H1 (cell line): Measurements from ENCODE around the gene HS6ST1. TPM values are rescaled to one million over a fixed set of nuclear protein-coding genes. Genes with fewer than 3 reads are reported as not detected.

ENCODE experiments used
- CTCF ChIA-PET: fragments of 300-600 bp; sonication (Branson Sonifier 250); formaldehyde crosslinking; loops from one replicate; lab custom pipeline; 2021; ENCODE audit not compliant: partially characterized antibody; lab: Charles Lee
- POLR2A ChIA-PET: fragments of 300-600 bp; sonication (Branson Sonifier 250); formaldehyde crosslinking; loops from one replicate; lab custom pipeline; 2021; ENCODE audit warnings: inconsistent platforms; ENCODE audit not compliant: partially characterized antibody; lab: Charles Lee
- DNase-seq, 2 experiments: peaks; one replicate each; pipeline versions ENCODE4 v3.0.0 to v3.0.0-alpha.2; 2010 to 2022; ENCODE audit warnings: low spot score in 2 of 2, low read depth in 1 of 2, mixed read lengths in 1 of 2
- FAIRE-seq: peaks from 2 replicates; lab custom pipeline; 2011; peaks lifted over from hg19 to GRCh38; lab: Jason Lieb, UNC
- H2AFZ ChIP-seq: 2 replicates; pipeline ENCODE4 v1.8.1; 2012; ENCODE audit warnings: low read length, inconsistent platforms
- H2AK5ac ChIP-seq: 2 replicates; pipeline ENCODE4 v1.6.1; 2013; ENCODE audit warnings: low read depth, low read length
- H2BK120ac ChIP-seq: replicated peaks from 2 replicates; pipeline ENCODE3; 2013; ENCODE audit warnings: low read depth, low read length, inconsistent platforms
- H2BK12ac ChIP-seq: 2 replicates; pipeline ENCODE4 v1.6.1; 2013; ENCODE audit warnings: low read depth, low read length
- H2BK15ac ChIP-seq: 2 replicates; pipeline ENCODE4 v1.6.1; 2013; ENCODE audit warnings: low read length
- H2BK20ac ChIP-seq: 2 replicates; pipeline ENCODE4 v1.6.1; 2013; ENCODE audit warnings: low read length
- H2BK5ac ChIP-seq: 2 replicates; pipeline ENCODE4 v1.6.1; 2013; ENCODE audit warnings: low read depth, low read length
- H3K14ac ChIP-seq: 2 replicates; pipeline ENCODE4 v1.6.1; 2013; ENCODE audit warnings: inconsistent platforms; ENCODE audit not compliant: insufficient read length
- H3K18ac ChIP-seq: 2 replicates; pipeline ENCODE4 v1.6.1; 2013; ENCODE audit warnings: low read length; ENCODE audit errors: extremely low read depth
- H3K23ac ChIP-seq: 2 replicates; pipeline ENCODE4 v1.6.1; 2013; ENCODE audit warnings: inconsistent platforms; ENCODE audit not compliant: insufficient read length
- H3K23me2 ChIP-seq: 2 replicates; pipeline ENCODE4 v1.6.1; 2013; ENCODE audit warnings: low read depth, low read length
- H3K27ac ChIP-seq: 2 replicates; pipeline ENCODE4 v1.6.1; 2011; ENCODE audit warnings: low read depth, low read length, inconsistent platforms
- H3K27me3 ChIP-seq, 4 experiments: replicated peaks in 1 of 4; 1 replicate in 1 of 4; 2 replicates in 3 of 4; pipeline versions ENCODE4 v1.6.1 to v1.8.1; 2011 to 2013; ENCODE audit warnings: low read length in 3 of 4, mild to moderate bottlenecking in 3 of 4, inconsistent platforms in 2 of 4, mixed read lengths in 2 of 4, moderate library complexity in 1 of 4; ENCODE audit not compliant: control insufficient read depth in 3 of 4, insufficient read depth in 3 of 4; ENCODE audit errors: extremely low read depth in 1 of 4
- H3K36me3 ChIP-seq, 4 experiments: 2 replicates each; pipeline versions ENCODE4 v1.6.1 to v1.8.1; 2011 to 2013; ENCODE audit warnings: mild to moderate bottlenecking in 4 of 4, low read length in 3 of 4, moderate library complexity in 2 of 4, control low read depth in 1 of 4, inconsistent platforms in 1 of 4; ENCODE audit not compliant: insufficient read depth in 4 of 4, control insufficient read depth in 2 of 4
- H3K4ac ChIP-seq: replicated peaks from 2 replicates; pipeline ENCODE3; 2013; ENCODE audit warnings: low read length, low read depth, mixed read lengths, inconsistent platforms; ENCODE audit not compliant: insufficient read length
- H3K4me1 ChIP-seq, 4 experiments: replicated peaks in 1 of 4; 1 replicate in 1 of 4; 2 replicates in 3 of 4; pipeline versions ENCODE4 v1.6.1 to v1.8.1; 2011 to 2013; ENCODE audit warnings: low read length in 3 of 4, inconsistent platforms in 2 of 4, mixed read lengths in 1 of 4; ENCODE audit not compliant: insufficient read depth in 4 of 4, control insufficient read depth in 3 of 4
- H3K4me2 ChIP-seq, 2 experiments: 2 replicates each; pipeline versions ENCODE4 v1.6.1 to v1.8.1; 2011 to 2013; ENCODE audit warnings: low read depth in 2 of 2, low read length in 2 of 2, control low read depth in 1 of 2, inconsistent platforms in 1 of 2, mild to moderate bottlenecking in 1 of 2; ENCODE audit not compliant: insufficient read depth in 1 of 2
- H3K4me3 ChIP-seq, 4 experiments: fragments of 200-600, 300-600 bp in 1 of 4; sonication (generic), shearing (Covaris generic), sonication (Bioruptor Twin) in 1 of 4; 2 replicates each; pipeline versions ENCODE4 v1.5.1 to v1.8.1; 2011 to 2016; ENCODE audit warnings: low read length in 4 of 4, low read depth in 3 of 4, control low read depth in 2 of 4, inconsistent platforms in 2 of 4, mild to moderate bottlenecking in 2 of 4, mixed read lengths in 1 of 4, moderate library complexity in 1 of 4; ENCODE audit not compliant: insufficient read depth in 2 of 4; ENCODE audit errors: extremely low read depth in 1 of 4
- H3K56ac ChIP-seq: replicated peaks from 2 replicates; pipeline ENCODE3; 2013; ENCODE audit warnings: low read depth, mild to moderate bottlenecking, mixed read lengths, low read length, inconsistent platforms; ENCODE audit not compliant: insufficient read length
- H3K79me1 ChIP-seq: 2 replicates; pipeline ENCODE4 v1.6.1; 2013; ENCODE audit warnings: low read depth, low read length, control low read depth
- H3K79me2 ChIP-seq, 2 experiments: 2 replicates each; pipeline versions ENCODE4 v1.6.1 to v1.8.1; 2012 to 2013; ENCODE audit warnings: low read length in 2 of 2, mild to moderate bottlenecking in 2 of 2, inconsistent platforms in 1 of 2; ENCODE audit not compliant: insufficient read depth in 2 of 2, control insufficient read depth in 1 of 2
- H3K9ac ChIP-seq, 4 experiments: replicated peaks in 1 of 4; 1 replicate in 1 of 4; 2 replicates in 3 of 4; pipeline versions ENCODE4 v1.6.1 to v1.8.1; 2011 to 2013; ENCODE audit warnings: low read depth in 3 of 4, low read length in 3 of 4, control low read depth in 2 of 4, mild to moderate bottlenecking in 2 of 4, moderate library complexity in 2 of 4, inconsistent platforms in 1 of 4; ENCODE audit errors: extremely low read depth in 1 of 4
- H3K9me3 ChIP-seq, 2 experiments: 2 replicates each; pipeline versions ENCODE4 v1.6.1 to v1.8.1; 2012 to 2013; ENCODE audit warnings: mild to moderate bottlenecking in 2 of 2, moderate library complexity in 2 of 2, control low read depth in 1 of 2, inconsistent platforms in 1 of 2, low read depth in 1 of 2, low read length in 1 of 2, mixed read lengths in 1 of 2; ENCODE audit not compliant: insufficient read depth in 2 of 2
- H4K20me1 ChIP-seq, 2 experiments: replicated peaks in 1 of 2; 2 replicates each; pipeline versions ENCODE3 to v1.8.1; 2011 to 2013; ENCODE audit warnings: inconsistent platforms in 2 of 2, low read length in 2 of 2, mild to moderate bottlenecking in 1 of 2; ENCODE audit not compliant: insufficient read depth in 2 of 2, control insufficient read depth in 1 of 2
- H4K5ac ChIP-seq: 2 replicates; pipeline ENCODE4 v1.6.1; 2013; ENCODE audit warnings: low read length, low read depth, mixed read lengths, inconsistent platforms; ENCODE audit not compliant: insufficient read length
- H4K8ac ChIP-seq: 2 replicates; pipeline ENCODE4 v1.8.0; 2013; ENCODE audit warnings: mild to moderate bottlenecking, moderate library complexity, low read length, inconsistent platforms; ENCODE audit not compliant: insufficient read depth; ENCODE audit errors: extremely low read depth
- H4K91ac ChIP-seq: replicated peaks from 2 replicates; pipeline ENCODE3; 2013; ENCODE audit warnings: low read length, mixed read lengths, inconsistent platforms; ENCODE audit not compliant: insufficient read length
- E2F6 ChIP-seq: IDR thresholded peaks from 2 replicates; pipeline ENCODE4 v1.6.1; 2012; ENCODE audit warnings: inconsistent platforms
- POU5F1 ChIP-seq: IDR thresholded peaks from 2 replicates; pipeline ENCODE4 v1.6.1; 2011; ENCODE audit warnings: low read depth, mild to moderate bottlenecking, low read length, moderate library complexity
- SIN3A ChIP-seq, 2 experiments: IDR thresholded peaks in 1 of 2; conservative IDR thresholded peaks in 1 of 2; 2 replicates each; pipeline ENCODE4 v1.6.1; 2011 to 2012; ENCODE audit warnings: low read length in 2 of 2, improper control_type of control experiment in 1 of 2, low read depth in 1 of 2, mild to moderate bottlenecking in 1 of 2
- WGBS, 2 experiments: shearing (Covaris generic) in 1 of 2; methylation state at CpG; one replicate each; pipeline versions ENCODE4 v1.1.6 to v1.1.7; 2013 to 2015; ENCODE audit warnings: low lambda C conversion rate in 2 of 2, mixed read lengths in 2 of 2, inconsistent platforms in 1 of 2, low coverage in 1 of 2, missing lambda C conversion rate in 1 of 2; ENCODE audit not compliant: insufficient replicate concordance in 2 of 2, insufficient coverage in 1 of 2, insufficient read length in 1 of 2; ENCODE audit errors: extremely low coverage in 1 of 2, missing lambda C conversion rate in 1 of 2; 5-methylcytosine and 5-hydroxymethylcytosine counted together
- polyA plus RNA-seq, 7 experiments: library from polyadenylated mRNA; depleted of rRNA in 3 of 7; stranded (reverse) in 5 of 7; unstranded in 2 of 7; fragments of >200 nt in 5 of 7; fragments of 200-250 nt in 2 of 7; gene quantifications; 1 replicate in 5 of 7; 2 replicates in 1 of 7; 4 replicates in 1 of 7; pipeline versions ENCODE4 v1.2.1 to v1.2.3, GENCODE V29; 2011 to 2013; ENCODE audit warnings: missing spikeins in 2 of 7, mixed read lengths in 2 of 7
- total RNA-seq: library from RNA; stranded (reverse); fragmentation: NEBNext Ultra II Directional; extraction: Animal tissue kit (Norgen Biotek cat#: 25700); gene quantifications from 2 replicates; pipeline ENCODE4 v1.2.1, GENCODE V29; 2021

The HS6ST1 gene
- total and polyA plus RNA-seq, 2 of the 8 experiments (the other 6 are each of a cell fraction or from before 2014, with no cell fraction given): 37.4 to 74.6 TPM

GRCh38 chr2:128315122-128315828 is 3.4 kb downstream of the HS6ST1 start:
- Histone ChIP-seq H4K91ac (no peak overlapping the region), H3K4ac (no peak overlapping the region), H3K18ac (no peak overlapping the region), H3K9ac (no peak overlapping the region), H3K9me3 (no peaks in the 10 kb centered on the region), H3K4me1 (peaks cover 4 to 38% (median 23%) of the 10 kb centered on the region in 4 experiments), H2BK12ac (no peak overlapping the region), H3K14ac (no peak overlapping the region), H3K23ac (no peak overlapping the region), H3K27ac (no peak overlapping the region), H4K20me1 (peaks cover 52 to 68% of the 10 kb centered on the region in 2 experiments), H3K56ac (no peak overlapping the region), H3K4me2 (peak overlapping the region; percentile 83 to 95; a peak in 3 of 4 replicates), H2AFZ (no peak overlapping the region), H2BK20ac (no peak overlapping the region), H2BK15ac (no peak overlapping the region), H2AK5ac (no peak overlapping the region), H4K8ac (no peak overlapping the region; the same call in 1 of the 2 replicates), H3K36me3 (peaks cover 0 to 11% (median 0%) of the 10 kb centered on the region in 4 experiments; a peak in 2 of 8 replicates), H2BK5ac (no peak overlapping the region), H4K5ac (no peak overlapping the region), H3K27me3 (peaks cover 0 to 10% (median 7%) of the 10 kb centered on the region in 4 experiments; a peak in 4 of 7 replicates), H3K4me3 (peak overlapping the region in 1 of 4 experiments; percentile 89; a peak in 2 of 8 replicates), H3K23me2 (peaks cover 15% of the 10 kb centered on the region; the same call in 1 of the 2 replicates), H3K79me1 (peaks cover 50% of the 10 kb centered on the region), H3K79me2 (peaks cover 65 to 76% of the 10 kb centered on the region in 2 experiments), H2BK120ac (no peak overlapping the region)
- POLR2A ChIA-PET: interaction anchor here (2.2 kb wide), 1 partner anchor 26 kb away, joined by 8 read pairs; no protein-coding TSS in a partner anchor
- no peak for DNase-seq
- 76% methylated on average over 12 of the region's 12 CpGs; no CpG with 5 or more reads in 1 of the 2 experiments for WGBS, 2 experiments
- CTCF ChIA-PET: interaction anchor here (0.6 to 2.7 kb wide), 5 partner anchors 9 to 136 kb away, joined by 3 to 17 read pairs (median 4); no protein-coding TSS in a partner anchor
- TF ChIP-seq SIN3A (conservative IDR thresholded peaks at IDR 0.05 in 1 of 2, IDR thresholded peaks at IDR 0.05 in 1 of 2; ENCODE audit: low read depth in 1 of 2, low read length in 2 of 2): no peak
- no peak for TF ChIP-seq POU5F1
- no peak for TF ChIP-seq E2F6
- FAIRE-seq: no peak
